AG09309 (cell line): ENCODE data around the gene SYS1.

ENCODE experiments used
- DNase-seq: peaks from one replicate; pipeline ENCODE4 v3.0.0-alpha.2; 2010; ENCODE audit warnings: low read depth
- H3K4me3 ChIP-seq: 2 replicates; pipeline ENCODE4 v1.5.1; 2011; ENCODE audit warnings: mild to moderate bottlenecking, low read depth, low read length, moderate library complexity; ENCODE audit not compliant: control insufficient read depth
- TF ChIP-seq, protein P1 (sequence below): IDR thresholded peaks from 2 replicates; pipeline ENCODE4 v1.5.1; 2011; ENCODE audit warnings: mild to moderate bottlenecking, low read depth, low read length, inconsistent platforms; ENCODE audit not compliant: insufficient read depth, control insufficient read depth; ENCODE audit errors: missing control alignments

The SYS1 gene

DNA sequence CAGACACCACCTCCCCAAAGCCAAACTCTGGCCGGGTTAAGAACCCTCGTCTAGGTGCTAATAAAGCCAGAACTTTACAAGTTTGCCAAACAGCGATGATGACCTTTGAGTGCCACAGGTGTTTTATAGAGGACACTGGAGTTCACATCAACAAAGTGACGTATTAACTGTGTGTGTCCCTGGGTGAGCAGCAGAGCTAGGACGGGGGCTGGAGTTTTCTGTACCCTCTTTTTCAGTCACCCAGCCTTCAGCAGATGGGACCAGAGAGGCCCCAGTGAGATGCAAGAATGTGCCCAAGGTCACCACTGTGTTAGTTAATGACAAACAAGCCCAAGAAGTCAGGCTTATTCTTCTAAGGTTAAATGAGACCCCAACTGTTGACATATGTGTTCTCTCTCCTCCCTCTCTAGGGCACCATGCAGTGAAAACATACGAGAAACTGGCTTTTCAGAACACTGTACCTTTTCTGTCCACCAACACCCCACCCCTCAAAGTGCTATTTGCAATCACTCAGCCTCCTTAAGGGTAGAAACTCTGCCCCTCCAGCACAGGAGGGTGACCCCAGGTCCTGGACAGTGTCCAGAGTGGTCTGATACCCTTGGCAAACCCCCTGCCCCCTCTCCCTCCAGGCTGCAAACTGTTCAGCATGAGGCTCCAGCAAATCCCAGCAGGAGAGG, 20.0 kb upstream of the SYS1 start:
- TF ChIP-seq, protein P1, sequence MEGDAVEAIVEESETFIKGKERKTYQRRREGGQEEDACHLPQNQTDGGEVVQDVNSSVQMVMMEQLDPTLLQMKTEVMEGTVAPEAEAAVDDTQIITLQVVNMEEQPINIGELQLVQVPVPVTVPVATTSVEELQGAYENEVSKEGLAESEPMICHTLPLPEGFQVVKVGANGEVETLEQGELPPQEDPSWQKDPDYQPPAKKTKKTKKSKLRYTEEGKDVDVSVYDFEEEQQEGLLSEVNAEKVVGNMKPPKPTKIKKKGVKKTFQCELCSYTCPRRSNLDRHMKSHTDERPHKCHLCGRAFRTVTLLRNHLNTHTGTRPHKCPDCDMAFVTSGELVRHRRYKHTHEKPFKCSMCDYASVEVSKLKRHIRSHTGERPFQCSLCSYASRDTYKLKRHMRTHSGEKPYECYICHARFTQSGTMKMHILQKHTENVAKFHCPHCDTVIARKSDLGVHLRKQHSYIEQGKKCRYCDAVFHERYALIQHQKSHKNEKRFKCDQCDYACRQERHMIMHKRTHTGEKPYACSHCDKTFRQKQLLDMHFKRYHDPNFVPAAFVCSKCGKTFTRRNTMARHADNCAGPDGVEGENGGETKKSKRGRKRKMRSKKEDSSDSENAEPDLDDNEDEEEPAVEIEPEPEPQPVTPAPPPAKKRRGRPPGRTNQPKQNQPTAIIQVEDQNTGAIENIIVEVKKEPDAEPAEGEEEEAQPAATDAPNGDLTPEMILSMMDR, result no peak
- H3K4me3 ChIP-seq, result peak overlapping the region; percentile 10; the same call in 1 of the 2 replicates
- DNase-seq, result no peak

DNA sequence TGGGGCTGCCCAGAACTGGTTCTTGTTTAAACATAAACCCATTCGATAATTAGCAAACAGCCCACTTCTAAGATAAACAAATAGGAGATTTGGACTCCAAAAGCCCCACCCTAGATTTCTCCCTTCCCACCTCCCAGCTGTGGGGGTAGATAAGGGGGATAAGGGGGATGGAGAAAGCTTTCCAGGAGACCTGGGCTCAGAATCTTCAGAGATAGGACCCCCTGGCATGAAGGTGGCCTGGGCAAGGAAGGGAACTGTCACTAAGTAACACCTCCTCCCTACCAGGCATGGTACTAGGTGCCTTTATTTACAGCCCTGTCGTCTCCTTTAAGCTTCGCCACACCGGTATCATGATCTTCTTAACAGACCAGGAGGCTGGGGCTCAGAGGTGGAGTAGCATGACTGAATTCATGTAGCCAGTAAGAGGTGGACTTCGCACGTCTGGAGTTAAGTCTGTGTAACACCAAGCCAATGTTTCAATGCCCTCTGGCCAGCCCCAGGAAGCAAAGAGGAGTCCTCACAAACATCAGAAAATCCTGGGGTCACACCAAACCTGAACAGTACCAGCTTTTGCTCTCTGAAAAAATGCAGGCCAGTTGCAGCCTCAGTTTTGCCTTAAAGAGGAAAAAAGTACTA, 19.3 kb upstream of the SYS1 start:
- TF ChIP-seq, protein P1, result no peak

DNA sequence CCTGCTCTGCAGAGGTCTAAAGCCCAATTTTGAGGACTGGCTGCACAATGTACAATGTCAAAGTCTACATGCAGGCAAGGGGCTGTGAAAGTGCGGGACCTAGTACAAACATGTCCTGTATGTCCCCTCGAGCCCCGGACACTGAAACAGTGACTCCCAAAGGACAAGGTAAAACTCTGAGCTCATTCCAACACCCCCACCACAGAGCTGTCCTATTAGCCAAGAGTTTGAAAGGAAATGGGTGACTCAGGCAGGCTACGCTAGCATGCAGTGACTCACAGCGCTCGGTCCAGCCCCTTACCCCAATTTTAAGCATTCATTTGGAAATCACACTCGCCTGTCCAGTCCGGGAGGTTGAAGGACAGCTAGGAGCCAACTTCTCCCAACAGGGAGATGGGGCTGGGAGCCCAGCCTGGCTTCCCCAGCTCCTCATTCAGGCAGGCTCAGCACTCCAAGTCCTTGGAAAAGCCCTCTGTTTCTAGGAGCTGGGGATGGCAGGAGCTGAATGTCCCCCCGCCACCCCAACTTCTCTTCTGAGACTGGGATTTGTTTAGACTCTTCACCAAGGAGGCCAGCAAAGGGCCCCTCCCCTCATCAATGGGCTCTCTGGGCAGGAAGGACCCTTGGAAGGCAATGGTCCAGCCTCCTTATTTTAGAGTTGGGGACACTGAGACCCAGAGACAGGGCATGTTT, 18.6 kb upstream of the SYS1 start:
- TF ChIP-seq, protein P1, result no peak
- peak overlapping the region; percentile 17 for H3K4me3 ChIP-seq
- peak; percentile 71 for DNase-seq

More for the DNA sequence above, 19.3 kb upstream of the SYS1 start:
- peak overlapping the region; percentile 10 for H3K4me3 ChIP-seq
- no peak for DNase-seq

DNA sequence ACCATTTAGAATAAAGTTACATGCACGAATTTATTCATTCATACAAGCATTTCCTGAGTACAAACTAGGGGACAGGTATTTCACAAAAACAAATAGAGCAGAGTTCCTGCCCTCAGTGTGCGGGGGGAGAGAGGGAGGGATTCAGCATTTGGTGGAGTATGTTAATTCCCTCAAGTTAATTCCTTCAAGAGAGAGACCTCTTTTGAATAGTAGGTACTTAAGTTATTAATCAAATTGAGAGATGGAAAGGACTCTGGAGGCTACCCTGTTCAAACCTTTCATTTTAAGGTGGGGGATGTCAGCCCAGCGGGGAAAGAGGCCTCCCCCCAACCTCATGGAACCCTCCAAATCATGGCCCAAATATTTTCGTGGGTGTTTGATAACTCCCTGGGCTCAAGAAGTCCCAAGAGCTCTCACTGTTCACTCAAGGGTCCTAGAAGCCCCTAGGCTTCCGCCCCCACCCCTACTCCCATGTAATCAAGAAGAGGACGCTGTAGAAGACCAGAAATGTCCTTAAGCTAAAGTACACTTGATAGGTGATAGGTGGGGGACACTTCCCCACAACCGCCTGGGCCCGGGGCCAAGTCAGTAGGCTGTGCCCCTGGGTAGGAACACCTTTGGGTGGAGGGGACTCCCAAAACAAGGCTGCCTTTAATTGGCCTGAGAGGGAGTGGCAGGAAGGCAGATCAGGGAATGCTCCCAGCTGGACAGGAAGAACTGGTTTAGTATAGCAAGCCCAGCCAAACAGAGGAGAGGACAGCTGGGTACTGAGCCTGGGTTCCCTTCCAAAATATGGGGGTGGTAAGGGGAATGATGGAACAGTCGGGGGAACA, 17.6 kb upstream of the SYS1 start:
- TF ChIP-seq, protein P1, result no peak
- peak overlapping the region; percentile 87 for H3K4me3 ChIP-seq
- DNase-seq, result no peak

DNA sequence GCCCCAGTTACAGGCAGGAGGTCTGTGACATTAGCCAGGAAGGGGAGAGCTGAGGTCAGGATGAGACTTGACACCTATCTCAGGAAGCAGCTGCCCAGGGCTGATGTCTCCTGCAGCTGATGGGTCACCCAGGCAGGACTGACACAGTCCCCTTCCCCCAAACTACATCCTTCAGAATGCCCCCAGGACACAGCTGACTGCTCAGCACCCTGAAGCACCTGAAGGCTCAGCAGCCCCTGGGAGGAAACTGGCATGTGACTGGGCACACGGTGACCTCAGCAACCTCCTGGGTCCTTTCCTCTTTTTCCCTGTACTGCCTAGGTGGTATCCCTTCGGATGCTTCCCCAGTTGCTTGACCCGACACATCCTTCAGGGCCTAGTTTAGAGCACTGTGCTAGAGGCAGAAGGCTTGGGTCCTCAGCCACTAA, 16.7 kb upstream of the SYS1 start:
- TF ChIP-seq, protein P1, result no peak
- DNase-seq, result no peak
- peak overlapping the region; percentile 87 for H3K4me3 ChIP-seq

DNA sequence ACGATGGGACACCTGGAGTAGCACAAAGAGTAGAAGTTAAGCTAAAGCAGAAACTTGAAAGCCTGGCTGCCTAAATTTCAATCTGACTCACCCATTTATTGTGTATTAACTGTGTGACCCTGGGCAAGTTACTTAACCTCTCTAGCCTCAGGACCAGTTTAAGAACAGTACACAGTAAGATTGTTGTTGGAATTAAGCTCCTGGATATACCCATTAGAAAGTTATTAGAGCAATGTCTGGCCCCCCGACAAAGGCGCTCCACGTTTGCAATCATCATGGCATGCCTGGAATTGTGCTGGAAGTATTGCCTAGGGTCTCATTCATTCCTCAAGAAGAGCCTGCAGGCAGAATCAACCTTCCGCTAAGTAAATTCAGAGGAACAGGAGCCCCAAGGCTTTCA, 16.1 kb upstream of the SYS1 start:
- H3K4me3 ChIP-seq, result peak overlapping the region; percentile 87
- DNase-seq, result no peak
- TF ChIP-seq, protein P1, result no peak
